Mesothelial cell of epicardium (in vitro differentiated cells): ENCODE measurements around the gene LAG3. TPM values are rescaled to one million over a fixed set of nuclear protein-coding genes. Genes with fewer than 3 reads are reported as not detected.

ENCODE experiments used
- DNase-seq, 2 experiments: peaks; one replicate each; pipeline ENCODE4 v3.0.0; 2021; ENCODE audit warnings: low spot score in 2 of 2; ENCODE audit not compliant: unreplicated experiment in 2 of 2
- H3K27ac Mint-ChIP-seq: 2 replicates; pipeline ENCODE4 v1.8.0; 2021; ENCODE audit warnings: mixed read lengths
- H3K27me3 Mint-ChIP-seq: 2 replicates; pipeline ENCODE4 v1.8.0; 2021; ENCODE audit warnings: low read depth, mixed read lengths
- H3K36me3 Mint-ChIP-seq: 2 replicates; pipeline ENCODE4 v1.8.0; 2021; ENCODE audit warnings: mixed read lengths
- H3K4me1 Mint-ChIP-seq: 2 replicates; pipeline ENCODE4 v1.8.0; 2021; ENCODE audit warnings: mixed read lengths
- H3K4me3 Mint-ChIP-seq: 2 replicates; pipeline ENCODE4 v1.8.0; 2021; ENCODE audit warnings: mild to moderate bottlenecking, moderate library complexity, mixed read lengths
- H3K9me3 Mint-ChIP-seq: 2 replicates; pipeline ENCODE4 v1.8.0; 2021; ENCODE audit warnings: mixed read lengths
- total RNA-seq: library from RNA; stranded (reverse); gene quantifications from 3 replicates; pipeline ENCODE4 v1.2.1, GENCODE V29; 2021
- TF ChIP-seq, protein P1 (sequence below): fragments of 200-600 bp; sonication (generic); IDR thresholded peaks from one replicate; pipeline ENCODE4 v1.5.0; 2021; ENCODE audit warnings: antibody characterized with exemption; ENCODE audit not compliant: unreplicated experiment

Gene LAG3
- total RNA-seq, 1 donor from 2014 or later = 3.8 TPM

DNA sequence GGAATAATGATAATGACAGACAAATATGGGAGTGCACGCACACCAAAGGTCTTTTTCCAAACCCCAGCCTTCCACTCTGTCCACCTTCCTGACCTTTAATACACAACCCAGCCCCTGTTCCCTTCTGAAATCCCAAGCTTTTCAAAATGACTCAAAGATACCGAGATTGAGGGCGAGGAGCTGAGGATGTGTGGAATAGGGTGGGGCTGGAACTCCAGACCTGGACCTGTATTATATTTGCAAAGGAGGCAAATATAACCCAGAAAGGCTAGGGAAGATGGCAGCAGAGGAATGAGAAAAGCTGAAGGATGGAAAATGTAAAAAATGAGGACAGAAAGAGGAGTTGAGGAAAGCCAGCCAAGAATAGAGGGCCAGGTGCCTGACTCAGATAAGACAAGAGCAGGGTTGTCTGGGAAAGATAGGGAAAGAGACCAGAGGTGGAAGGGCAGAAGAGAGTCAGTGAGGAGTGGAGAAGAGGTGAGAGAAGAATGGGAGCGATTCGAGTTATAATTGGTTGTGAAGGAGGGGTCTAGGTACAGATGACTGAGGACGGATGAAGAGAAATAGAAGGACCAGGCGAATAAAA, 7.2 kb upstream of the LAG3 start:
- TF ChIP-seq, protein P1, sequence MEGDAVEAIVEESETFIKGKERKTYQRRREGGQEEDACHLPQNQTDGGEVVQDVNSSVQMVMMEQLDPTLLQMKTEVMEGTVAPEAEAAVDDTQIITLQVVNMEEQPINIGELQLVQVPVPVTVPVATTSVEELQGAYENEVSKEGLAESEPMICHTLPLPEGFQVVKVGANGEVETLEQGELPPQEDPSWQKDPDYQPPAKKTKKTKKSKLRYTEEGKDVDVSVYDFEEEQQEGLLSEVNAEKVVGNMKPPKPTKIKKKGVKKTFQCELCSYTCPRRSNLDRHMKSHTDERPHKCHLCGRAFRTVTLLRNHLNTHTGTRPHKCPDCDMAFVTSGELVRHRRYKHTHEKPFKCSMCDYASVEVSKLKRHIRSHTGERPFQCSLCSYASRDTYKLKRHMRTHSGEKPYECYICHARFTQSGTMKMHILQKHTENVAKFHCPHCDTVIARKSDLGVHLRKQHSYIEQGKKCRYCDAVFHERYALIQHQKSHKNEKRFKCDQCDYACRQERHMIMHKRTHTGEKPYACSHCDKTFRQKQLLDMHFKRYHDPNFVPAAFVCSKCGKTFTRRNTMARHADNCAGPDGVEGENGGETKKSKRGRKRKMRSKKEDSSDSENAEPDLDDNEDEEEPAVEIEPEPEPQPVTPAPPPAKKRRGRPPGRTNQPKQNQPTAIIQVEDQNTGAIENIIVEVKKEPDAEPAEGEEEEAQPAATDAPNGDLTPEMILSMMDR = no peak
- peak overlapping the region; percentile 90 for H3K27ac Mint-ChIP-seq
- H3K9me3 Mint-ChIP-seq = peaks cover 3% of the 10 kb centered on the region
- H3K36me3 Mint-ChIP-seq = no peaks in the 10 kb centered on the region
- H3K27me3 Mint-ChIP-seq = no peaks in the 10 kb centered on the region
- no peak for DNase-seq
- peaks cover 55% of the 10 kb centered on the region for H3K4me1 Mint-ChIP-seq
- H3K4me3 Mint-ChIP-seq = peak overlapping the region; percentile 63

DNA sequence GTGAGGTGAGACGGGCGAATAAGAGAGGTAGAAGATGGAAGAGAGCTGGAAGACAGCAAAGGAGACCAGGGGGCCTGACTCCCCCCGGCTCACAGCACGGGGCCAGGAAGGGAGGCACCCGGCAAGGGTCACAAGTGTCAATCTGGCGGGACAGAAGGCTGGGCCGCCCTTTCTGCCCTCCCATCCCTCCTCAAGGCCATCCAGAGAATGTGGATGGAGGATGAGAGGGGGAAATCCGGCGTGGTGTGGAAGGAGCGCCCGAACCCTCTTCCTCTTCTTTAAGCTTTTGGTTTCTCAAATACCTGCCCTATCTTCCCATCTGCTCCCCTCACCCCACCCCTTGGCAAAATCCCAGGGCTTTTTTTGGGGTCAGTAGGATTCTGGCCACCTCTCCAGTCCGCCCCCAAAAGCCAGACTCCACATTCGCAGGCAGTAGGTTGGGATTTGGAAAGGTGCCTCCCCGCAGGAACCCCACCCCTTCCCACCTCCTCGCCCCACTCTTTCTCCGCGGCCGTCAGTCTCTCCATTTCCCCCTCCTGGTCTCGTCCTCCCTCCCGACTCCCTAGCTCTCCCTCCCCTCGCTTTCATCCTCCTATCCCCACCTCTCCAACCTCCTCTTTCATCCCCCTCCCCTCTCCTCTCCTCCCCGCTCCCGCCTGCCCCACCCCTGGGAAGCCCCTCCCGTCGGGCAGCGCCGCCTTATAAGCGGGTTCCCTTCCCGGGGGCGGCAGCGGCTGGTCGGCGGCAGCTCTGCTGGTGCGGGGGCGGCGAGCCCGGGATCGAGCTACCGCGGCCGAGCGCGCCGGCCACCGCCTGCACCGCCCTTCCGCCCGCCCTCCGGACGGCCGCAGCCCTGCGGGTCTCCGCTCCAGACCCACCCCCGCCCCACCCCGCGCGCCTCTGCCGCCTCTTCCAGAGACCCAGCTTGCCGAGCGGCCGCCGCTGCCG, 6.4 kb upstream of the LAG3 start, which contains the start of gene PTMS:
TSS of gene PTMS (plus strand) at position 730 of the 948 bp plus-strand sequence. CDS start 343 bp downstream, outside the sequence.
- TF ChIP-seq, protein P1 = no peak

GRCh38 chr12:6766651-6767349, 5.5 kb upstream of the LAG3 start:
- H3K4me1 Mint-ChIP-seq = peaks cover 55% of the 10 kb centered on the region
- H3K27me3 Mint-ChIP-seq = peaks cover 4% of the 10 kb centered on the region
- H3K9me3 Mint-ChIP-seq = peaks cover 3% of the 10 kb centered on the region
- DNase-seq = peak; percentile 61 to 80
- peak overlapping the region; percentile 92 for H3K4me3 Mint-ChIP-seq
- H3K27ac Mint-ChIP-seq = peak overlapping the region; percentile 87
- peaks cover 10% of the 10 kb centered on the region for H3K36me3 Mint-ChIP-seq
- TF ChIP-seq, protein P1 = peak; percentile 35

More for the DNA sequence above, 6.4 kb upstream of the LAG3 start, which contains the start of gene PTMS:
- H3K27ac Mint-ChIP-seq = peak within 1 kb of the TSS; percentile 90
- H3K36me3 Mint-ChIP-seq = peaks cover 3% of the 10 kb centered on the region
- H3K9me3 Mint-ChIP-seq = peaks cover 3% of the 10 kb centered on the region
- peak; percentile 80 to 85 for DNase-seq
- H3K27me3 Mint-ChIP-seq = no peaks in the 10 kb centered on the region
- peak within 1 kb of the TSS; percentile 92 for H3K4me3 Mint-ChIP-seq
- peaks cover 55% of the 10 kb centered on the region for H3K4me1 Mint-ChIP-seq

DNA sequence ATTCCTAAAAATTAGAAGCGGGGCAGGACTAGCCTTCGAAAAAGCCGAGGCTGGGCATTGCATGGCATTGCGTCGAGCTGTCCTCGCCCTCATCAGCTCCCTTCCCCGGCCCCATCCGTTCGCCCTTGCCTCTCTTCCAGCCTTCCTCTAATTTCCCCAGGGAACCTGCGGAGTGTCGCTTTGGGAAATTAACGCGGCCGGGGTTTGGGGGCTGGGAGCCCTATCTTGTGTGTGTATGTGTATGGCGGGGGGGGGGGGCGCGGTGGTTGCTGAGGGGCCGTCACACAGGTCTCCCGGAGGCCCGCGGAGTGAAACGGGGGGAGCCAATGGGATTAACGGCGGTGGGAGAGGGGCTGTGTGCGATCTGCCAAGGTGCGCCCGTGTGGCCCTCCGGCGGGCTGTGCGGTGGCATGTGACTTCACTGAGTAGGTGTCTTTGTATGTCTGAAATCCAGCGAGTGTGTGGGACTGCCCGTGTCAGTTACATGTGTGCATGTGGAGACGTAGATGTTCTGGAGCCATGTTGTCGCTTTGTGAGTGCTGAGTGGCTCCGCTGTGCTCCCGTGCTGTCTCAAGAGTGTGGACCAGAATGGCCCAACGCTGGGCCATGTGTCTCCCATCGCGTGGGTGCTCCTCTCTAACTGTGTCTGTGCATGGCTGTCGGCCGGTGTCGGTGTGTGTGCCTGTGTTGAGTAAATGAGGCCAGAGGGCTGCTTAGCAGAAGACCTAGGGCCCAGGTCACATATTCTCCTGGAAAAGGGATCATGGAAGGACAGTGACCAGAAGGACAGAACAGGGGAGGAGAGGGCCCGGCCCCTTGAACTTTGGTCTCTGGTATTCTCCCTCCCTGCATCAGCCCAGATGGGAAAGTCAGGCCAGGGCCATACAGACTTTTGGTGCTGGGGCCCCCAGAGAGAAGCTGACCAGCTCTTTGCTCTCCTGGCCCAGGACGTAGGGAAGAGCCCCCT, 4.7 kb upstream of the LAG3 start:
- TF ChIP-seq, protein P1 = no peak
- H3K27ac Mint-ChIP-seq = peak overlapping the region; percentile 87
- peak overlapping the region; percentile 92 for H3K4me3 Mint-ChIP-seq
- H3K9me3 Mint-ChIP-seq = no peaks in the 10 kb centered on the region
- peaks cover 49% of the 10 kb centered on the region for H3K4me1 Mint-ChIP-seq
- peaks cover 9% of the 10 kb centered on the region for H3K27me3 Mint-ChIP-seq
- peaks cover 13% of the 10 kb centered on the region for H3K36me3 Mint-ChIP-seq
- DNase-seq = no peak
